ENCODE data around the gene ASIC4.

Gene ASIC4

GRCh38 chr2:219507581-219508443 is 6.5 kb upstream of the ASIC4 start:
- TF ChIP-seq CTCF (IDR thresholded peaks at IDR 0.05; ENCODE audit: low read depth, low read length) (no peak), MYC (IDR thresholded peaks at IDR 0.05; ENCODE audit: low read depth, low read length) (no peak), MAX (IDR thresholded peaks at IDR 0.05; ENCODE audit: low read depth, low read length) (no peak), POLR2A (IDR thresholded peaks at IDR 0.05; ENCODE audit: extremely low read depth, insufficient read length) (no peak)
- DNase-seq (ENCODE audit: low read depth): no peak
- H3K4me3 ChIP-seq (ENCODE audit: low read depth, low read length): no peak overlapping the region

GRCh38 chr2:219508444-219508734 is 5.9 kb upstream of the ASIC4 start:
- DNase-seq (ENCODE audit: low read depth): no peak
- H3K4me3 ChIP-seq (ENCODE audit: low read depth, low read length): no peak overlapping the region
- TF ChIP-seq MYC (IDR thresholded peaks at IDR 0.05; ENCODE audit: low read depth, low read length): no peak
- no peak for TF ChIP-seq CTCF (IDR thresholded peaks at IDR 0.05; ENCODE audit: low read depth, low read length)
- no peak for TF ChIP-seq POLR2A (IDR thresholded peaks at IDR 0.05; ENCODE audit: extremely low read depth, insufficient read length)
- no peak for TF ChIP-seq MAX (IDR thresholded peaks at IDR 0.05; ENCODE audit: low read depth, low read length)

- TF ChIP-seq CTCF (IDR thresholded peaks at IDR 0.05; ENCODE audit: low read depth, low read length): no peak
- TF ChIP-seq MYC (IDR thresholded peaks at IDR 0.05; ENCODE audit: low read depth, low read length): no peak
- no peak for TF ChIP-seq MAX (IDR thresholded peaks at IDR 0.05; ENCODE audit: low read depth, low read length)
- no peak for TF ChIP-seq POLR2A (IDR thresholded peaks at IDR 0.05; ENCODE audit: extremely low read depth, insufficient read length)
- DNase-seq (ENCODE audit: low read depth): no peak
- H3K4me3 ChIP-seq (ENCODE audit: low read depth, low read length): no peak overlapping the region
Measured at GRCh38 chr2:219508971-219509779, 5.1 kb upstream of the ASIC4 start.

GRCh38 chr2:219509780-219510511 is 4.3 kb upstream of the ASIC4 start:
- no peak overlapping the region for H3K4me3 ChIP-seq (ENCODE audit: low read depth, low read length)
- TF ChIP-seq MAX (IDR thresholded peaks at IDR 0.05; ENCODE audit: low read depth, low read length) (no peak), MYC (IDR thresholded peaks at IDR 0.05; ENCODE audit: low read depth, low read length) (peak; percentile 21; the same call in 1 of the 2 replicates), POLR2A (IDR thresholded peaks at IDR 0.05; ENCODE audit: extremely low read depth, insufficient read length) (no peak), CTCF (IDR thresholded peaks at IDR 0.05; ENCODE audit: low read depth, low read length) (peak; percentile 89)
- peak; percentile 75 for DNase-seq (ENCODE audit: low read depth)

GRCh38 chr2:219510512-219511135 is 3.7 kb upstream of the ASIC4 start:
- no peak for DNase-seq (ENCODE audit: low read depth)
- no peak overlapping the region for H3K4me3 ChIP-seq (ENCODE audit: low read depth, low read length)
- no peak for TF ChIP-seq MYC (IDR thresholded peaks at IDR 0.05; ENCODE audit: low read depth, low read length)
- no peak for TF ChIP-seq POLR2A (IDR thresholded peaks at IDR 0.05; ENCODE audit: extremely low read depth, insufficient read length)
- no peak for TF ChIP-seq MAX (IDR thresholded peaks at IDR 0.05; ENCODE audit: low read depth, low read length)
- no peak for TF ChIP-seq CTCF (IDR thresholded peaks at IDR 0.05; ENCODE audit: low read depth, low read length)
